Activated CD4-positive, alpha-beta T cell treated with anti-CD3 and anti-CD28 coated beads for 1 hour (primary cell): ENCODE results near the gene AHSA1.

Experiments used
- DNase-seq: peaks from one replicate; pipeline ENCODE4 v3.0.0-alpha.2; 2020

The AHSA1 gene

GRCh38 chr14:77474479-77475177, 16.7 kb downstream of the AHSA1 start:
- no peak for DNase-seq

- DNase-seq: no peak
Measured at GRCh38 chr14:77475432-77476115, 17.7 kb downstream of the AHSA1 start.

GRCh38 chr14:77478029-77478428, 20.1 kb downstream of the AHSA1 start:
- no peak for DNase-seq

GRCh38 chr14:77478796-77479195, 20.9 kb downstream of the AHSA1 start:
- DNase-seq: no peak

- no peak for DNase-seq
Measured at GRCh38 chr14:77482422-77482821, 24.5 kb downstream of the AHSA1 start.

- no peak for DNase-seq
Measured at GRCh38 chr14:77485256-77485655, 27.4 kb downstream of the AHSA1 start.

- DNase-seq: no peak
Measured at GRCh38 chr14:77485901-77486678, 28.2 kb downstream of the AHSA1 start.

- no peak for DNase-seq
Measured at GRCh38 chr14:77488558-77488957, 30.7 kb downstream of the AHSA1 start.

GRCh38 chr14:77489041-77489440, 31.1 kb downstream of the AHSA1 start:
- DNase-seq: no peak

- no peak for DNase-seq
Measured at GRCh38 chr14:77490347-77490986, 32.6 kb downstream of the AHSA1 start.

- no peak for DNase-seq
Measured at GRCh38 chr14:77491056-77491455, 33.2 kb downstream of the AHSA1 start.

- no peak for DNase-seq
Measured at GRCh38 chr14:77495334-77495733, 37.4 kb downstream of the AHSA1 start.

- peak; percentile 22 for DNase-seq
Measured at GRCh38 chr14:77498120-77498979, 40.5 kb downstream of the AHSA1 start, which contains the start of gene ISM2. TSS of gene ISM2 (minus strand) at chr14:77498816. CDS start at chr14:77498793, 23 bp downstream.

- no peak for DNase-seq
Measured at GRCh38 chr14:77498984-77499527, 41.2 kb downstream of the AHSA1 start.

GRCh38 chr14:77502109-77502782, 44.4 kb downstream of the AHSA1 start:
- no peak for DNase-seq

GRCh38 chr14:77503138-77503537, 45.2 kb downstream of the AHSA1 start:
- no peak for DNase-seq

GRCh38 chr14:77505031-77505430, 47.1 kb downstream of the AHSA1 start:
- DNase-seq: no peak

GRCh38 chr14:77507762-77508161, 49.9 kb downstream of the AHSA1 start:
- DNase-seq: no peak

GRCh38 chr14:77508249-77508648, 50.4 kb downstream of the AHSA1 start:
- DNase-seq: no peak

GRCh38 chr14:77508876-77509275, 51.0 kb downstream of the AHSA1 start:
- DNase-seq: no peak

GRCh38 chr14:77509366-77509765, 51.5 kb downstream of the AHSA1 start:
- no peak for DNase-seq
